ENCODE measurements around the gene AKAP6. TPM values are rescaled to one million over a fixed set of nuclear protein-coding genes. Genes with fewer than 3 reads are reported as not detected.

AKAP6 gene
- total RNA-seq, 1 experiment from 2014 or later = 1.1 TPM

DNA sequence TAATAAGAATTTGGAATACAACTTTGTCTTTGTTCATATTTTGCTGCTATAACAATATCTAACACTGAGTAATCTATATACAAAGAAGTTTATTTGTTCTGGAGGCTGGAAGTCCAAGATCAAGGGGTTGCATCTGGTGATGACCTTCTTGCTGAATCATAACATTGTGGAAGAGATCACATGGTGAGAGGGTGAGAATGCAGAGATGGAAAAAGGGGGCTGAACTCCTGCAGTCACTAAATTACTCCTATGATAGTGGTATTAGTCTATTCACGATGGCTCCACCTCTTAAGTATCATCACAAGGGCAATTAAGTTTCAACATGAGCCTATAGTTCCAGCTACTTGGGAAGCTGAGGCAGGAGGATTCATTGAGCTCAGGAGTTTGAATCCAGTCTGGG is 4.5 kb upstream of the AKAP6 start:
- Histone ChIP-seq H3K27me3 (ENCODE audit: insufficient read depth, low read length) (no peaks in the 10 kb centered on the region), H2BK20ac (ENCODE audit: low read depth, low read length, poor library complexity, severe bottlenecking) (no peak overlapping the region), H3K9me3 (ENCODE audit: control insufficient read depth, low read depth, low read length) (no peaks in the 10 kb centered on the region), H3K27ac (ENCODE audit: insufficient read length, low read depth, low read length) (no peak overlapping the region), H2BK120ac (ENCODE audit: low read depth, low read length, poor library complexity, severe bottlenecking) (no peak overlapping the region), H4K8ac (replicated peaks; ENCODE audit: insufficient read length, low read depth, low read length) (no peak overlapping the region), H3K23me2 (ENCODE audit: insufficient read length, low read depth, low read length, poor library complexity, severe bottlenecking) (no peaks in the 10 kb centered on the region), H3K79me2 (ENCODE audit: insufficient read depth, low read length) (no peaks in the 10 kb centered on the region), H3K4me2 (ENCODE audit: insufficient read depth, insufficient read length, low read length) (no peak overlapping the region), H2AFZ (ENCODE audit: low read length) (no peak overlapping the region), H2BK5ac (ENCODE audit: insufficient read length, low read length) (no peak overlapping the region), H2BK12ac (ENCODE audit: insufficient read length, low read depth, low read length) (no peak overlapping the region), H3K14ac (ENCODE audit: insufficient read depth, low read length) (no peak overlapping the region), H2AK5ac (ENCODE audit: insufficient read length, low read length) (no peak overlapping the region), H3K9ac (ENCODE audit: extremely low read depth, insufficient read length, low read length) (no peak overlapping the region), H4K20me1 (ENCODE audit: control insufficient read depth, insufficient read depth, insufficient read length) (no peaks in the 10 kb centered on the region), H3K23ac (ENCODE audit: insufficient read length, low read depth, low read length) (no peak overlapping the region), H2BK15ac (ENCODE audit: low read depth, low read length) (no peak overlapping the region), H3K18ac (ENCODE audit: insufficient read length, low read depth, low read length) (no peak overlapping the region), H4K91ac (ENCODE audit: insufficient read length, low read depth, low read length) (no peak overlapping the region), H3K79me1 (ENCODE audit: insufficient read depth, low read depth, low read length, poor library complexity, severe bottlenecking) (no peaks in the 10 kb centered on the region), H3K4ac (ENCODE audit: low read depth, low read length) (no peak overlapping the region), H4K5ac (ENCODE audit: insufficient read length, low read depth, low read length) (no peak overlapping the region), H3K4me1 (ENCODE audit: insufficient read depth, low read length) (no peaks in the 10 kb centered on the region), H3T11ph (ENCODE audit: low read length) (no peak overlapping the region), H3K56ac (ENCODE audit: insufficient read length, low read depth, low read length) (no peak overlapping the region)
- WGBS (ENCODE audit: extremely low coverage, insufficient read length, low lambda C conversion rate) = no CpG with 5 or more reads among the region's 1 CpG
- no peak for DNase-seq
- H3K36me3 Mint-ChIP-seq (ENCODE audit: insufficient read depth in 1 of 3, low read depth in 3 of 3) = no peaks in the 10 kb centered on the region; a peak in 1 of 7 replicates
- H3K4me1 Mint-ChIP-seq = no peaks in the 10 kb centered on the region
- H3K27me3 Mint-ChIP-seq (ENCODE audit: low read depth) = no peaks in the 10 kb centered on the region; the same call in 1 of the 2 replicates
- no peak overlapping the region for H3K4me3 Mint-ChIP-seq
- H3K27ac Mint-ChIP-seq = no peak overlapping the region
- peaks cover 0 to 3% of the 10 kb centered on the region in 2 experiments; a peak in 1 of 5 replicates for H3K9me3 Mint-ChIP-seq
- TF ChIP-seq, protein P1, sequence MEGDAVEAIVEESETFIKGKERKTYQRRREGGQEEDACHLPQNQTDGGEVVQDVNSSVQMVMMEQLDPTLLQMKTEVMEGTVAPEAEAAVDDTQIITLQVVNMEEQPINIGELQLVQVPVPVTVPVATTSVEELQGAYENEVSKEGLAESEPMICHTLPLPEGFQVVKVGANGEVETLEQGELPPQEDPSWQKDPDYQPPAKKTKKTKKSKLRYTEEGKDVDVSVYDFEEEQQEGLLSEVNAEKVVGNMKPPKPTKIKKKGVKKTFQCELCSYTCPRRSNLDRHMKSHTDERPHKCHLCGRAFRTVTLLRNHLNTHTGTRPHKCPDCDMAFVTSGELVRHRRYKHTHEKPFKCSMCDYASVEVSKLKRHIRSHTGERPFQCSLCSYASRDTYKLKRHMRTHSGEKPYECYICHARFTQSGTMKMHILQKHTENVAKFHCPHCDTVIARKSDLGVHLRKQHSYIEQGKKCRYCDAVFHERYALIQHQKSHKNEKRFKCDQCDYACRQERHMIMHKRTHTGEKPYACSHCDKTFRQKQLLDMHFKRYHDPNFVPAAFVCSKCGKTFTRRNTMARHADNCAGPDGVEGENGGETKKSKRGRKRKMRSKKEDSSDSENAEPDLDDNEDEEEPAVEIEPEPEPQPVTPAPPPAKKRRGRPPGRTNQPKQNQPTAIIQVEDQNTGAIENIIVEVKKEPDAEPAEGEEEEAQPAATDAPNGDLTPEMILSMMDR (conservative IDR thresholded peaks at IDR 0.05) = no peak

Data from H9 (cell line).